ENCODE data around the gene DIP2A. TPM values are rescaled to one million over a fixed set of nuclear protein-coding genes. Genes with fewer than 3 reads are reported as not detected.

Gene DIP2A
- polyA plus RNA-seq, 4 donors = 13.8 to 42.9 (median 22.8) TPM

DNA sequence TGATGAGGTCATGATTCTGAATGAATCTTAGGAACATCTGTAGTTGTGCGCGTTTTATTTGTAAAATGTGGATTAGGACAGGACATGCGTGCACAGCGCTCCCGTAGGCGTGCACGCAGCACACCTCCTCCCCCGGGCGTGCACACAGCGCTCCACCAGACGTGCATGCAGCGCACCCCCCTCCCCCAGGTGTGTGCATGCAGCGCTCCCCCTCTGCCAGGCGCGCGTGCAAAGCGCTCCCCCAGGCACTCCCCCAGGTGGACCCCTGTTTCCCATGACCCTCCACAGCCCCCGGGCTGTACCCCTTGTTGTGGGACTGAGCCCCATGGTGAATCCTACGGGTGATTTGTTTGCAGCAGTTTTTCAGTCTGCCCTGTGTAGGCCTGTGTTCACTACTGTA is 84.6 kb downstream of the DIP2A start:
- no peaks in the 10 kb centered on the region for H3K27me3 ChIP-seq (ENCODE audit: control insufficient read depth in 3 of 3, insufficient read depth in 3 of 3, low read length in 3 of 3)
- H3K4me3 ChIP-seq (ENCODE audit: low read depth in 1 of 3, low read length in 3 of 3) = no peak overlapping the region
- FAIRE-seq (no peak), DNase-seq (no peak)
- H3K36me3 ChIP-seq (ENCODE audit: control insufficient read depth in 3 of 3, insufficient read depth in 2 of 3, low read depth in 1 of 3, low read length in 3 of 3) = peaks cover 15 to 79% (median 21%) of the 10 kb centered on the region in 3 donors
- H3K9me3 ChIP-seq (ENCODE audit: control insufficient read depth in 2 of 2, insufficient read depth in 1 of 2, low read depth in 1 of 2, low read length in 1 of 2) = no peaks in the 10 kb centered on the region
- H3K27ac ChIP-seq (ENCODE audit: low read depth in 1 of 3, low read length in 2 of 3) = no peak overlapping the region
- no peaks in the 10 kb centered on the region for H3K4me1 ChIP-seq (ENCODE audit: control insufficient read depth in 3 of 3, insufficient read depth in 2 of 3, low read depth in 1 of 3, low read length in 2 of 3)
- WGBS, 3 donors = 88 to 98% (median 92%) methylated on average over 19 of the region's 19 CpGs

DNA sequence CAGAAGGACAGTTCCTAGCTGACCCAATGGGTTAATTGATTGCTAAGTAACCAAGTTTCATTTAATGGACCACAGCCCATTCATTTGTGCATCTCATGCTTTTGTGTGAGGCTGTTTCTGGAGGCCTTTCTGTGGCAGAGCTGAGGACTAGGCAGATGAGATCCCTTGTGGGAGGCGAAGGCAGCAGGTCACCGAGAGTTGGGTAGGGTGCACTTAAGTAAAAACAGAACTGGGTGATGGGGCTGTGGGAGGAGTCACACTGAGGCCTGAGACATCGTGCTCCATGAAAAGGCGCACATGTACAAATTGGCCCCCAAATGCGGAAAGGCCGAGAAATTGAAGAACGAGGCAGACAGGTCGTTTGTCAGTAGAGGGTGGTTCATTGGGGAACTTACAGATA is 85.3 kb downstream of the DIP2A start:
- no peak for FAIRE-seq
- 88 to 92% (median 88%) methylated on average over 8 of the region's 8 CpGs for WGBS, 3 donors
- H3K36me3 ChIP-seq (ENCODE audit: control insufficient read depth in 3 of 3, insufficient read depth in 2 of 3, low read depth in 1 of 3, low read length in 3 of 3) = peaks cover 15 to 73% (median 21%) of the 10 kb centered on the region in 3 donors

DNA sequence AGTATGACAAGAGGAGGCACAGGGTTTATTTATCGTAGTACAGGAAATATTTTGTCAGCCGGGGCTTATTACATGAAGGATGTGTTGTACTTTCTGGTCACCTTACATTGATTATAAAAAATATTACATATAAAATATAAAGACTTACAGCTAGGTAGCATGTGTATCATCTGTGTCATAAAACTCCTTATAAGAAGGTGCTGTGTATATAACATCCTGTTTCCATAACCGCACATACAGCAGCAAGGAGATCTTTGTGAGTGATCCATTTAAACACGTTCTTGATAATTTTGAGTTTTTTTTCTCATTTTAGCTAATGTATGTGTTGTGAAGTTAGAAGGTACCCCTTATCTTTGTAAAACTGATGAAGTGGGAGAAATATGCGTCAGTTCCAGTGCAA is 86.1 kb downstream of the DIP2A start:
- no peak for DNase-seq
- no peak for FAIRE-seq
- no peaks in the 10 kb centered on the region for H3K27me3 ChIP-seq (ENCODE audit: control insufficient read depth in 3 of 3, insufficient read depth in 3 of 3, low read length in 3 of 3)
- H3K27ac ChIP-seq (ENCODE audit: low read depth in 1 of 3, low read length in 2 of 3) = no peak overlapping the region
- peaks cover 15 to 68% (median 21%) of the 10 kb centered on the region in 3 donors for H3K36me3 ChIP-seq (ENCODE audit: control insufficient read depth in 3 of 3, insufficient read depth in 2 of 3, low read depth in 1 of 3, low read length in 3 of 3)
- no peaks in the 10 kb centered on the region for H3K4me1 ChIP-seq (ENCODE audit: control insufficient read depth in 3 of 3, insufficient read depth in 2 of 3, low read depth in 1 of 3, low read length in 2 of 3)
- no peak overlapping the region for H3K4me3 ChIP-seq (ENCODE audit: low read depth in 1 of 3, low read length in 3 of 3)
- H3K9me3 ChIP-seq (ENCODE audit: control insufficient read depth in 2 of 2, insufficient read depth in 1 of 2, low read depth in 1 of 2, low read length in 1 of 2) = no peaks in the 10 kb centered on the region
- WGBS, 3 donors = 78 to 92% (median 90%) methylated on average over 5 of the region's 5 CpGs

More for the DNA sequence above, 85.3 kb downstream of the DIP2A start:
- Histone ChIP-seq H3K4me3 (ENCODE audit: low read depth in 1 of 3, low read length in 3 of 3) (no peak overlapping the region), H3K4me1 (ENCODE audit: control insufficient read depth in 3 of 3, insufficient read depth in 2 of 3, low read depth in 1 of 3, low read length in 2 of 3) (no peaks in the 10 kb centered on the region), H3K9me3 (ENCODE audit: control insufficient read depth in 2 of 2, insufficient read depth in 1 of 2, low read depth in 1 of 2, low read length in 1 of 2) (no peaks in the 10 kb centered on the region), H3K27me3 (ENCODE audit: control insufficient read depth in 3 of 3, insufficient read depth in 3 of 3, low read length in 3 of 3) (no peaks in the 10 kb centered on the region), H3K27ac (ENCODE audit: low read depth in 1 of 3, low read length in 2 of 3) (no peak overlapping the region)
- DNase-seq = no peak

- 94 to 96% (median 96%) methylated on average over 5 of the region's 5 CpGs for WGBS, 3 donors
- H3K9me3 ChIP-seq (ENCODE audit: control insufficient read depth in 2 of 2, insufficient read depth in 1 of 2, low read depth in 1 of 2, low read length in 1 of 2) = no peaks in the 10 kb centered on the region
- DNase-seq (no peak), FAIRE-seq (no peak)
- no peak overlapping the region for H3K4me3 ChIP-seq (ENCODE audit: low read depth in 1 of 3, low read length in 3 of 3)
- H3K4me1 ChIP-seq (ENCODE audit: control insufficient read depth in 3 of 3, insufficient read depth in 2 of 3, low read depth in 1 of 3, low read length in 2 of 3) = no peaks in the 10 kb centered on the region
- no peaks in the 10 kb centered on the region for H3K27me3 ChIP-seq (ENCODE audit: control insufficient read depth in 3 of 3, insufficient read depth in 3 of 3, low read length in 3 of 3)
- peaks cover 15 to 67% (median 19%) of the 10 kb centered on the region in 3 donors for H3K36me3 ChIP-seq (ENCODE audit: control insufficient read depth in 3 of 3, insufficient read depth in 2 of 3, low read depth in 1 of 3, low read length in 3 of 3)
- H3K27ac ChIP-seq (ENCODE audit: low read depth in 1 of 3, low read length in 2 of 3) = no peak overlapping the region
Measured at GRCh38 chr21:46545363-46545762, 86.7 kb downstream of the DIP2A start.

GRCh38 chr21:46545911-46546310 is 87.2 kb downstream of the DIP2A start:
- no peaks in the 10 kb centered on the region for H3K4me1 ChIP-seq (ENCODE audit: control insufficient read depth in 3 of 3, insufficient read depth in 2 of 3, low read depth in 1 of 3, low read length in 2 of 3)
- 85 to 86% (median 85%) methylated on average over 8 of the region's 8 CpGs for WGBS, 3 donors
- no peak overlapping the region for H3K4me3 ChIP-seq (ENCODE audit: low read depth in 1 of 3, low read length in 3 of 3)
- DNase-seq = no peak
- H3K36me3 ChIP-seq (ENCODE audit: control insufficient read depth in 3 of 3, insufficient read depth in 2 of 3, low read depth in 1 of 3, low read length in 3 of 3) = peaks cover 15 to 70% (median 19%) of the 10 kb centered on the region in 3 donors
- no peak for FAIRE-seq
- no peaks in the 10 kb centered on the region for H3K9me3 ChIP-seq (ENCODE audit: control insufficient read depth in 2 of 2, insufficient read depth in 1 of 2, low read depth in 1 of 2, low read length in 1 of 2)
- no peak overlapping the region for H3K27ac ChIP-seq (ENCODE audit: low read depth in 1 of 3, low read length in 2 of 3)
- H3K27me3 ChIP-seq (ENCODE audit: control insufficient read depth in 3 of 3, insufficient read depth in 3 of 3, low read length in 3 of 3) = no peaks in the 10 kb centered on the region

GRCh38 chr21:46546799-46547198 is 88.1 kb downstream of the DIP2A start:
- Histone ChIP-seq H3K9me3 (ENCODE audit: control insufficient read depth in 2 of 2, insufficient read depth in 1 of 2, low read depth in 1 of 2, low read length in 1 of 2) (no peaks in the 10 kb centered on the region), H3K4me1 (ENCODE audit: control insufficient read depth in 3 of 3, insufficient read depth in 2 of 3, low read depth in 1 of 3, low read length in 2 of 3) (no peaks in the 10 kb centered on the region), H3K4me3 (ENCODE audit: low read depth in 1 of 3, low read length in 3 of 3) (no peak overlapping the region), H3K27me3 (ENCODE audit: control insufficient read depth in 3 of 3, insufficient read depth in 3 of 3, low read length in 3 of 3) (no peaks in the 10 kb centered on the region), H3K36me3 (ENCODE audit: control insufficient read depth in 3 of 3, insufficient read depth in 2 of 3, low read depth in 1 of 3, low read length in 3 of 3) (peaks cover 15 to 68% (median 19%) of the 10 kb centered on the region in 3 donors), H3K27ac (ENCODE audit: low read depth in 1 of 3, low read length in 2 of 3) (no peak overlapping the region)
- no peak for DNase-seq
- no peak for FAIRE-seq
- 95 to 97% (median 95%) methylated on average over 15 of the region's 15 CpGs for WGBS, 3 donors

- Histone ChIP-seq H3K9me3 (ENCODE audit: control insufficient read depth in 2 of 2, insufficient read depth in 1 of 2, low read depth in 1 of 2, low read length in 1 of 2) (no peaks in the 10 kb centered on the region), H3K36me3 (ENCODE audit: control insufficient read depth in 3 of 3, insufficient read depth in 2 of 3, low read depth in 1 of 3, low read length in 3 of 3) (peaks cover 9 to 66% (median 11%) of the 10 kb centered on the region in 3 donors), H3K4me3 (ENCODE audit: low read depth in 1 of 3, low read length in 3 of 3) (no peak overlapping the region), H3K27ac (ENCODE audit: low read depth in 1 of 3, low read length in 2 of 3) (no peak overlapping the region), H3K27me3 (ENCODE audit: control insufficient read depth in 3 of 3, insufficient read depth in 3 of 3, low read length in 3 of 3) (no peaks in the 10 kb centered on the region), H3K4me1 (ENCODE audit: control insufficient read depth in 3 of 3, insufficient read depth in 2 of 3, low read depth in 1 of 3, low read length in 2 of 3) (no peaks in the 10 kb centered on the region)
- FAIRE-seq = no peak
- 93 to 98% (median 97%) methylated on average over 18 of the region's 18 CpGs for WGBS, 3 donors
- no peak for DNase-seq
Measured at GRCh38 chr21:46549650-46550049, 91.0 kb downstream of the DIP2A start.

GRCh38 chr21:46550116-46550941 is 91.6 kb downstream of the DIP2A start:
- Histone ChIP-seq H3K27me3 (ENCODE audit: control insufficient read depth in 3 of 3, insufficient read depth in 3 of 3, low read length in 3 of 3) (no peaks in the 10 kb centered on the region), H3K4me1 (ENCODE audit: control insufficient read depth in 3 of 3, insufficient read depth in 2 of 3, low read depth in 1 of 3, low read length in 2 of 3) (no peaks in the 10 kb centered on the region), H3K36me3 (ENCODE audit: control insufficient read depth in 3 of 3, insufficient read depth in 2 of 3, low read depth in 1 of 3, low read length in 3 of 3) (peaks cover 9 to 70% (median 11%) of the 10 kb centered on the region in 3 donors), H3K9me3 (ENCODE audit: control insufficient read depth in 2 of 2, insufficient read depth in 1 of 2, low read depth in 1 of 2, low read length in 1 of 2) (no peaks in the 10 kb centered on the region), H3K4me3 (ENCODE audit: low read depth in 1 of 3, low read length in 3 of 3) (no peak overlapping the region), H3K27ac (ENCODE audit: low read depth in 1 of 3, low read length in 2 of 3) (peak overlapping the region in 1 of 3 donors; percentile 52)
- DNase-seq (peak in 1 of 2 donors; percentile 36), FAIRE-seq (no peak)
- 66 to 86% (median 79%) methylated on average over 12 of the region's 12 CpGs for WGBS, 3 donors

Data from small intestine (tissue), 7 donors.